GM21390 (cell line): ENCODE results near the gene RPS2.
"Not testable (repeated sequence)": the region's sequence is repeated elsewhere in the genome, so short reads cannot be mapped to it uniquely, and the experiment has no call there.

Experiments used
- ATAC-seq: cut with Tn5 transposase; IDR thresholded peaks from one replicate; pipeline ENCODE4 v1.9.1; 2021; ENCODE audit not compliant: unreplicated experiment

RPS2 gene

DNA sequence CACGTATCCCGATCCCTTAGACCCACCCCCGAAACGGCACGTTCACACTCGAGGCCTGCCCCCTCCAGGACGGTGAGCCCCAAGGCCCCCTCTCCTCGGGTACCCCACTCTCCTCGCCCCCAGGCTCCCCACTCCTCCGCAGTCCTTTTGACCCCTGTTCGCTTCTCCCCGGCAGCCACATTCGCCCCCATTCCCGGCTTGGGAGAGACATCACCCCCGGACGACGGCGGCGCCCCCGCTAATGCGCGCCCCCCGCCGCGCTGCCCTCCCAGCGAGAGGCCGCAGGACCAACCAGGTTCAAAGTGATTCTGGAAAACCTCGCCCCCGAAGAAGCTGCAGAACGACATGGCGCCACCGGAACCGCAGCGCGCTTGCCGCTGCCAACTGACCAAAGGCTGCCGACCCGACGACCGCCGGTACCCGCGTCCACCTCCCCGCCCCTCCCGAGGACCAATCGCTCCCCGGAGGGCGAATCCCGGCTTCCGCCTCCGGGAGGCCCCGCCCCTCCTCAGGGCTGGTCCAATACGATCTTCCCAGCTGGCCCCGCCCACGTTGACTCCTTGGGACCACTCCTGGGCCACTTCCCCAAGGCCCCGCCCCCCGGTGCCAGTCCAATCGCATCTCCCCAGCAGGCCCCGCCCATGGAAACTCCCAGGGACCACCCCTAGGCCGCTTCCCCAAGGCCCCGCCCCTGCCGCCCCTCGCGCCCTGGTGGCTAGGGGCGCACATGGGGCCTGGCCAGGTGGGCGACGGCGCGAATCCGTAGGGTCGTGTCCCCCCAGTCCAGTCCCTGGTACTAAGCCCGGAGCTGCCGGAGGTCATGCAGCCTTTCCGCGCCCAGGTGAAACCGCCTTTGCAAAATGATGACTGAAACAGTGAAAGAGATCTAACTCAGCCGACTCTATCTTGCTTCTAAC, 21.6 kb downstream of the RPS2 start, which contains the start of gene MSRB1:
TSS of gene MSRB1 (minus strand) at position 390 of the 917 bp plus-strand sequence. CDS start at position 347, 43 bp downstream.
- peak; percentile 84 for ATAC-seq

DNA sequence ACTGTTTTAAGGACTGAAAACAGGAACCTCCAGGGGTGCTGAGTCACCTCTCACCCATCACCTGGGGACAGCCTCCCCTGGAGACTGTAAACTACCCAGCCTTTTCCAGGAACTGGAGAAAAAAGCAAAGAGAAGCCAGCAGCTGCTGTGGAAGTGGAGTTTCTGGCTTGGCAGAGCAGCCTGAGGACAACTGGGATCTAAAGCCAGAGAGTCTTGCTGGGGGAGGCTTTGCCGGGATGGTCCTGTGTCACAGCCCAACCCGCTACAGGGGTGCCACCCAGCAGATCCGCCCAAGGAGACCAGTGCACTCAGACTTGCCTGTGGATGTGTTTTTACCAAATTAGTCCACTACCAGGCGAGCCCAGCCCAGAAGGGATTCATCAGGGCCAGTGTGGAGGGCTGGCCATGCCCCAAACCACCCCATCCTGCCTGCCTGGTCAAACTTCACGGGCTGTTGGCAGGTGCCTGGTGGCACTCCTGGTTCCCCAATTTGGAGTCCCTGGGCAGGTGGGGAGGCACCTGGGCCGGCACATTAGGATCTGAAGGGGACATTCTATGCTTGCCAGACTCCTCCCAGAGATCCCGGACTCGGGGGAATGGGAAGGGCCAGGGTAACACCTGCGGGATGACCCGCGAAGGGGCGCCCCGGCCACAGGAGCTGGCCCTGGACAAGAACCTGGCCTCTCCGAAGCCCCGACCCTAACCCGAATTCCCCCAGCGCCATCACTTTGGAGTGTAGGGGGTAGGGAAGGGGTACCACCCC, 22.4 kb downstream of the RPS2 start:
- ATAC-seq, result no peak

DNA sequence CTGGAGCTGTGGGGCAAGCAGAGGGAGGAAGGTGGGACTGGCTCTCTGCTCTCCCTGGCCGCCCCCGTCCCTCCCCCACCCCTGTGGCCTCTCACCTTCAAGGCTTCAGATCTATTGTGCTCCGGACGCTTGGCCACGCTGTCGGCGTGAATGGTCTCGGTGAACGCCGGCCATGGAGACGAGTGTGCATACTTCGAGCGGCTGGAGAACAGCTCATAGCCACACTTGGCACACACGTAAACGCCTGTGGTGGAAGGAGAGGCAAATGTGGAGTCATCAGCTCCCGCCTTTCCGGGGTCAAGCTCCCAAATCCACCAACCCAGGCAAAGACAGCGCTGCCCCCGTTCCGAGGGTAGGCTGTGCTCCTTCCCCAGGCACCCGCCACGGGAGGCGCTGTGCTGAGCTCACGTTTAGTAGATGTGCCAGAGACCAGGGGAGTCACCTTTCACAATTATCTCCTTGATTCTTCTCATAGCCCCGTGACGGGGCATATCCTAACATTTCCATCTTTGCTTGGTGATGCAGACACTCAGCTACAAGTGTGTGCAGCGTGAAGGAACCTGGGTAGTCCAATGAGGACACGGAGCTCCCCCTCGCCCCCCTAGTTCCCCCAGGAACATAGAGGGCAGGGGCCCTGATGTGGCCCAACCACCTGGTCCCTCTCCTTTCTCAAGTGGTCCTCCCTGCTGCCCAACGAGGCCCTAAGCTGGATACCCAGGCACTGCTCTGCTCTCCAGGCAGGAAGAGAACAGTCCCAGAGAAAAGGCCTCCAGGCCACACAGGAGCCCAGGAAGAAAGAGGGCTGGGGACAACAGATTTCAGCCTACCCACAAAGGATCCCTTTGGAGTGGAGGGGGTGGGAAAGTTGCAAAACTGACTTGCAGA, 23.2 kb downstream of the RPS2 start:
- no peak for ATAC-seq

DNA sequence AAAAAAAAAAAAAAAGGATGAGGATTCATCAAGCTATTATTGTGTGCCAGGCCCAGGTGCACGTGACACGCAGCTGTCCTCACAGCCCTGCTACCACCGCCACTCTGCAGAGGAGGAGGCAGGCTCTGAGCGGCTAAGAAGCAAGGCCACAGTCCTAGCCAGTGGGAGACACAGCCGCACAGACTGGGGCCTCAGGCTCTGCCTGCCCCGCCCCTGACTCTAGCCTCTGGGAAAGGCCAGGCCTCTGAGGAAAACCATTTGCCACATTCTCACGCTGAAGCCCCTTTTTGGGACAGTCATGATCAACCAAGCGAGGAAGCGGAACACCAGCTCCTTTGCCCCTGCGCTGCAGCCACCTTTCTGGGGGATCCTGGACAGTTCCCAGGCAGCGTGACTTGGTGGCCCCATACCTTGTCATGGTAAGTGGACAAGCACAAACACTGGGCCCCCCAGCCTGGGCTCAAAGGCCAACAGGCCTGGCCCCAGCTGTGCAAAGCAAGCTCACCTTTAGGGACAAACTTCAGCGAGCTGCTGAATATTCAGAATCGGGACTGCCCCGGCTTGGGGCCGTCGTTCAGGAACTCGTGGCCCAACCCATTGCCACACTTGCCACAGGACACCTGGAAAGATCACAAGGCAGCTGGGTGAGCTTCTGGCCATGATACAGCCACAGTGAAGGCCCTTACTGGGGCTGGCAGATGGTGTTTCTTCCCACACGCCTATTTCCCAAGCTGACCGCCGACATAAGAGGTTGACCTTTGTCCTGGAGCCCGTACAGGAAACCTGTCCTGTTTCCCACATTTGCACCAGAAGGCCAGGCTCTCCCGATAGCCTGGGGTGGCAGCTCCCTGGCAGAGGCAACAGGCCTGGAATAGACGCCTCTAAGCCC, 24.1 kb downstream of the RPS2 start:
- no peak for ATAC-seq

DNA sequence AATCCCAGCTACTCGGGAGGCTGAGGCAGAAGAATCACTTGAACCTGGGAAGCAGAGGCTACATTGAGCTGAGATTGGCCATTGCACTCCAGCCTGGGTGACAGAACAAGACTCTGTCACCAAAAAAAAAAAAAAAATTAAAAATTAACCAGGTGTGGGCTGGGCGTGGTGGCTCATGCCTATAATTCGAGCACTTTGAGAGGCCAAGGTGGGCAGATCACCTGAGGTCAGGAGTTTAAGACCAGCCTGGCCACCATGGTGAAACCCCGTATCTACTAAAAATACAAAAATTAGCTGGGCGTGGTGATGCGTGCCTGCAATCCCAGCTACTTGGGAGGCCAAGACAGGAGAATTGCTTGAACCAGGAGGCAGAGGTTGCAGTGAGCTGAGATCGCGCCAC, 24.8 kb downstream of the RPS2 start:
- not testable (repeated sequence) for ATAC-seq

DNA sequence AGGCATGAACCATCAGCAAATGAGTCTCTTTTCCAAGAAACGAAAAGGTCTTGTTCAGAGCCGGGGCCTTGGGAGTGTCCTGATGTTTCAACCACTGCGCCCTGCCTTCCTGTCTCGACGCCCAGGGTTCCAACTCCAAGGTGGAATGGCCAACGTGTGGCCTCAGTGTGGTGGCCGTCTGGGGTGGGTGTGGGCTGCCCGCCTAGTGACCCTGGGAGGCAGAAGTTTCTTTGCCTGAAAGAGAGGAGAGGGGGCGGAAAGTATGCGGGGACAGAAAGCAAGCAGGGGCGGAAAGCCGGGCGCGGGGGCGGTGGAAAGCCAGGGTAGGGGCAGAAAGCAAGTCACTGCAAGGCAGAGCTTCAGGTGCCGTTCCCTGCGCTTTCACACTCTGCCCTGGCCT, 25.7 kb downstream of the RPS2 start:
- ATAC-seq, result no peak

DNA sequence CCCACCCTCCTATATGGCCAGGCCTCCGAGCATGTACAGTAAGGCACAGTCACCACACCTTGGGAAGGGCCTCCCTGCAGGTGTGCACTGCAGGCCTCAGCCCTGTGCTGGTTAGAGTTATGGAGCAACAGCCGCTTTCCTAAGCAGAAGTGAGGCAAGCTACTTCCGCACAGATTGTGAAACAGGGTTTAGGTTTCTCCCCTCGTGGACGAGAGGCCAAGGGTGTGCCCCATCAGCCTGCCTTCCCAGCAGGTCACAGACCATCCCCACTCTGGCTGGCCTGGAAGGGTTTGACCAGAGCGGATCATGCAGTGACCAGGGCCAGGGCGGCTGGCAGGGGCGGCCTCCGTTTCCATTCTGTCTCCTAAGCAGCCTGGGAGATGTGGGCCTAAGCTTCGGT, 26.3 kb downstream of the RPS2 start:
- no peak for ATAC-seq

DNA sequence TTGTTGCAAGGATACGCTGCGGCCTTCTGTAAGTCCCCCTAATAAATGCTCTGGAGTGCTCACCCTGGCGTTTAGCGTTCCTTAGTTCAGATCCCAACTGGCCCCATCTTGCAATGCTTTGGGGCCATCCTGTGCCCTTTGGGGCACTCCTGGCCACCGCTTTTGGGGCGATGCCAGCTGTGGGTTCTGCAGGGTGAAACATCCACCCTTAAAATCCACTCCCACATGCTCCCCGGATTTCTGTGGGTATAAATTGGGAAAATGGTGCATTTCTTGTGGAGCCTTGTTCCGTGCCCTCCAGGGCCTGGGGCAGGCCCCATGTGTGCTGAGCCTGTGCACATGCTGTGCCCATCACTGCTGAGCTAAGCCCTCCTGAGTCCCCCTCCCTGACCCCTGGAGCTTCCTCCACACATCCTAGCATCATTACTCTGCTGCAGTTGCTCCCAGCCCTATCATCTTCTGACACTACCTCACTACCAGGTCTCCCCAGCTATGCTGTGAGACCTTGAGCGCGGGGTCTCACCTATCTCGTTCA, 27.6 kb downstream of the RPS2 start:
- no peak for ATAC-seq

DNA sequence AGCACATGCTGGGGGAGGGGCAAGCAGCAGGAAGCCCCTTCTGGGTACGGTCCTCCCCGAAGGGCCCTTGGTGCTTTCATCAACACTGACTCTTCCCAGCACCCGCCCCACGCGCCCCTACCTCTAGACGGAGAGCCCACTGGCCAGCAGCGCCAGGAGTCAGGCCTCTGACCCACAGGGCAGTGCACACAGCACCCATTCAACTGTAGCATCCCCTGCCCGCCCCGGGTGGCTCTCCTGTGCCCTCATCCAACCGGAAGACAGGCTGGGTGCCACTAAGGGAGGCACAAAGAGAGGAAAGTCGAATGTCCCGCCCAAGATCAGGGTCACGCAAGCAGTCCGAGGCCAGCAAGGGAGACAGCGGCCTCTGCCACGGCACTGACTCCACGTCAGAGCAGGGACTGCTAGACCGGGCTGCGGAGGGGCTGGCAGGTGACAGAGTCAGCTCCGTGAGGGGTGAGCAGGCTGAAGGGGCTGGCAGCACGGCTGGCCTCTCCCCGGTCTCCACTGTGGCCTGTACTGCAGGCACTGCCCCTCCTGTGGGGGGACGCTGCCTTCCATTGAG, 31.4 kb downstream of the RPS2 start:
- no peak for ATAC-seq

DNA sequence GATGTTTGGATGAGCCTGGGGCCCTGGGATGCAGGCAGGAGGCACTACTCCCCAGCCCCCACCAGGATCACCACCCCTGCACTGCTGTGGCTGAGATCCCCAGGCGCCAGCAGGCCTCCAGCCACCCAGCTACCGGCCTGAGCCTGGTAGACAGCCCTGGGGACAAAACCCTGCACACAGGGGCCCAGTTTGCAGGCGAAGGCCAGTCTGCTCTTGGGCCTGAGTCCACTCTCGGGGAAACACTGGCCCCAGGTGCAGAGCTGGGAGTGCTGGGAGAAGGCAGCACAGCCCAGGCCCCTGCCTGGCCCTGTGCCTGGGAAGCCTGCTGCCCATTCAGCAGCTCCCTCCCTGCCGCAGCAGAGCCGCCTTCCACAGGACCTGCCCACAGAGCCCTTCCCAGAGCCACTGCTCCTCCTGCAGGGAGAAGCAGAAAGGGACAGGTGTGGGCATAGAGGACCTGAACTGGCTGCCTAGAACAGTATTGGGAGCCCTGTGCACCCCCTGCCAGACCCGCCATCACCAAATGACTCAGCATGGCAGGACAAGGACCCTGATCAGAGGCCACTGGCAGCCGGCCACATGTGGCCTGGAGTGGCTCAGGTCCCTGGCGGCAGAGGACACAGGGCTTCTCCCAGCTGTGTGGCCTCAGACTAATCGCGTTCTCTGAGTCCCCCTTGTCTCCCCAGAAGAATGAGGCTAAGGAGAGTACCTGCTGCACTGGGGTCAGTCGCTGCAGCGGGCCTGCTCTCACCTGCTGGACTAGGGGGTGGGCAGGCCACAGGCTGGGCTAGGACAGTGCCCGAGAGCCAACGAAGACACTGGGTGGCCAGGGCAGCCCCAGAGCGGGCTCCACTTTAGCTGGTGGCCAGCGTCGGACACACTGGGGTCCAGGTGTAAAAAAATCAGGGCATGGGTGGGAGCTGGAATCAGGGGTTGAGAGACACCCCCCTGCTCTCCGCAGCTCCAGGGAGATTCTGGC, 32.3 kb downstream of the RPS2 start:
- no peak for ATAC-seq

DNA sequence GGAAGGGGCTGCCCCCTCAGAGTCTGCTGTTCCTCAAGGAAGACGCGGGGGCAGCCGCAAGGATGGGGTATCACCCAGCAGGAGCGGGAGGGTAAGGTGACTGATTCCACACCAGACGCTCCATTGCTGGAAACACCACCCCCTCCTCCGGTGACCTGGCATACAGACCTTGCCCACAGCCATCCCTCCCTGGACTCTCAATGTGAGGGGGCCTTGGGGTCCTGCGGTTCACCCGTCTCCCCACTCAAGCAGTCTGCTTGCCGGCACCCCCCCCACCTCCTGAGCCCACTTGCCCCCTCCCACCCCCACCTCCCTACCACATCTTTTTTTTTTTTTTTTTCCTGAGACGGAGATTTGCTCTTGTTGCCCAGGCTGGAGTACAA, 34.3 kb downstream of the RPS2 start:
- ATAC-seq, result no peak

DNA sequence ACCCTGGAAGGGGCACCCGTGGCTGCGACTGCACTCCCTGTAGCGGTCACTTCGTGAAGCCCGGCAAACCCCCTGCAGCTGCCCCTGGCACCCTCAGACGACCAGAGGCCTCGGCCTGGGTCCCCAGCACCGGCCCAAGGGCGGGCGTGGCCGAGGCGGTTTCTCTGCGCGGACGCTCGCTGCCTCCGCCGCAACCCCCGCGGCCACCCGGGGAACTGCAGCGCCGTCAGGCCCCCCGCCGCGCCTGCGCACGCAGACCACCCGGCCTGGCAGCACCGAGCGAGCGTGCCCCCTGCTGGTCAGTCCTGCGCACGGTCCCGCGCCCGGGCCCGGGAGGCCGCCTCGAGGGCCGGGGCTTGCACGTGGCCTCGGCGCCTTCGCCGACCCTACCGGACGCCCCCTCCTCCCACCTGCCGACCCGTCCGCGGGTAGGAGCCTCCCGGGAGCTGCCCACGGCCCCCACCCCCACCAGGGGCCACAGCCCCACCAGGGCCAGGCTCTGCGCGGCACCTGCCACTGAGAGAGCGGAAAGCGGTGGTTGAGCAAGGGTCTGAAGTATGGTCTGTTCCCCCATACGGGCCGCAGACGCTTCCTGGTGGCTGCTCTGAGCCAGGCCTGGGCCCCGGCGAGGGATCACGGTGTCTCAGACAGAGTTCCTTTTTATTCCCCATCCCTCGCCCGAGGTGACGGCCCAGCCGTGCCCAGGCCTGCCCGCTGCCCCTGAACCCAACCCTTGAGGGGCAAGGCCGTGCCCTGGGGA, 34.9 kb downstream of the RPS2 start:
- peak; percentile 76 for ATAC-seq

DNA sequence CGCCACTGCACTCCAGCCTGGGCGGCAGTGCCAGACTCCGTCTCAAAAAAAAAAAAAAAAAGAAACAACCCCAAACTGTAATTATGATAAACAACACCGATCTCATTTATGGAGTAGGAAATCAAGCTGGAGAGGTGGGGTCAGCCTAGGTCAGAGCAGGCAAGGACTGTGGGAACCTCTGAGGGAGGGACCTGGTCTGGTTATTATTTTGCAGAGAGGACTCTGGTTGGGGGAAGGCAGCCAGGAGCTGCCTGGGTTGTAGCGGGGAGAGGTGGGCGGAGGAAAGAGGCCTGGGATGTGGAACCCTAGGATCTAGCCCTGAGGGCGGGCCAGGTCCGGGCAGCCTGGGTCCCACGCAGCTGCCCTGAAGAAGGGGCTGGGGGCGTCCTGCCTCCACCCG, 35.5 kb downstream of the RPS2 start:
- no peak for ATAC-seq

DNA sequence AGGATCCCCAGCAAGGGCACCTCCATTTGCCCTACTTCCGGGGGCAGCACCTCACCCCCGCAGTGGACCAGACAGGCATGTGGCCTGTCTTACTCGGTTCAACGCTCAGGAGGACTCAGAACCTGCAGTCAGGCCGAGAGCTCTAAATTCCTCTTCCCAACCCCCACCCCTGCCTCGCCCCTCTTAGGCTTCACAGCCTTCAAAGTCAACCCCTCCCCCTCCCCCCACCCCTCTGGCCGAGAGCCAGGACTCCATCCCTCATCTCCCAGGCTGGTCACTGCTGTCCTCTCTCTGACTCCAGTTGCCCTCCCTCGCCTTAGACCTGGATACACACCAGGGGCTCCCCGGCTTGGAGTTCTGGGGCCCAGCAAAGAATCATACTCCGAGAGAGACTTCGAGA, 38.4 kb downstream of the RPS2 start:
- ATAC-seq, result no peak

DNA sequence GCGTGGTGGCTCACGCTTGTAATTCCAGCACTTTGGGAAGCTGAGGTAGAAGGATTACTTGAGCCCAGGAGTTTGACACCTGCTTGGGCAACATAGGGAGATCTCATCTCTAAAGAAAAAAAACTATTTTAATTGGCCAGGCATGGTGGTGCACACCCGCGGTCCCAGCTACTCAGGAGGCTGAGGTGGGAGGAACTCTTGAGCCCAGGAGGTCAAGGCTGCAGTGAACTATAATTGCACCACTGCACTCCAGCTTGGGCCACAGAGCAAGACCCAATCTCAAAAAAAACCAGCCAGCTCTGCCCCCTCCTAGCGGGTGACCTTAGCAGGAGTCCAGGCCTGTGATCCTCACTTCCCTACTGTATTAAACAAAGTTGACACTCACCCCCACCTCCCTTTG, 40.5 kb downstream of the RPS2 start:
- ATAC-seq, result no peak

DNA sequence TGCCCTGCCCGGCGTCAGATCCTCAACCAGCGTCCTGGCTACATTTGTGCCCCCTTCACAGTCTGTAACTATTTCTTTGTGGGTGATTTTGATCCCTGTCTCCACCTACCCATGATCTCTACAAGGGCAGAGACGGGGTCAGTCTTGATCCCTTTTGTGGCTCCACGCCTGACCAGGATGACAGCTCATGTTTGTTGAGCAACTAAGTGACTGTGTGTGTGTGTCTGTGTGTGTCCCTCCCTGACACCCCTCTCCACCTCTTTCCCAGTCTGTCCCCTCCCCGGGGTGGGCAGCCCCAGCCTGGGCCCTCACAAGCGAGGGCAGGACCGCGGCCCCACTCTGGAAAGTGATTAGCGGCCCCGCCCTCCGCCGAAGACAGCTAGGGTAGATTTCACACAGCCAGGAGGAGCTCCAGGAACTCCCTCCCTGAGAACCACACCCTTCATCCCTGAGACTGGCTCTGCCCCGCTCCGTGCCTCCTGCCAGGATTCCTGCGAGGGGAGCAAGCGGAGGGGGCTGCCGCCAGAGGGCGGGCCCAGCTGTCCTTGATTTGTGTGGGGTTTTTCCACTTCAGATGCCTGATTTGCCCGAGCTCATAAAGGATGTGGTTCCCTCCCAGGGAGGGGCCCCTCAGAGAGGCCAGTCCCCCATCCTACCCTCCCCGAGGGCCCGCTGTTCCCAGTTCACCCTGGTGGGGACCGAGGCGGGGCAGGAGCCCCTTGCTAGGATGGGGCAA, 41.2 kb downstream of the RPS2 start:
- no peak for ATAC-seq

DNA sequence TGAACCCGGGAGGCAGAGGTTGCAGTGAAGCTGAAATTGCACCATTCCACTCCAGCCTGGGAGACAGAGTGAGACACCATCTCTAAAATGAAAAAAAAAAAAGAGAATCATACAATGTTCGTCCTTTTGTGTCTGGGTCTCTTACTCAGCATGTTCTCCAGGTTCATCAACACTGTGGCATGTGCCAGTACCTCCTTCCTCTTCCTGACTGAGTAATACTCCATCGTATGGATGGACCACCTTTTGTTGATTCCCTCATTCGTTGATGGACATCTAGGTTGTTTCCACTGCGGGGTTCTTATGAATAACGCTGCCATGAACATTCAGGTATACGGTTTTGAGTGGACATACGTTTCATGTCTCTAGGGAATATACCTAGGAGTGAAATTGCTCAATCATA, 42.3 kb downstream of the RPS2 start:
- no peak for ATAC-seq
